GM23248 (cell line): Measurements from ENCODE around the gene NDUFB11.
"Not testable (repeated sequence)": the region's sequence is repeated elsewhere in the genome, so short reads cannot be mapped to it uniquely, and the experiment has no call there.

Experiments used
- EZH2 ChIP-seq: fragments of 200-600 bp; sonication (generic); IDR thresholded peaks from 2 replicates; pipeline ENCODE4 v1.6.1; 2018; ENCODE audit warnings: antibody characterized with exemption, mild to moderate bottlenecking; ENCODE audit not compliant: insufficient read depth, poor library complexity, severe bottlenecking
- EZH2phosphoT487 ChIP-seq: fragments of 200-600 bp; sonication (generic); IDR thresholded peaks from 2 replicates; pipeline ENCODE4 v1.6.1; 2018; ENCODE audit warnings: antibody characterized with exemption, moderate library complexity, mild to moderate bottlenecking, low read depth; ENCODE audit not compliant: insufficient read depth

GRCh38 chrX:47110936-47111615 lies 33.4 kb downstream of the NDUFB11 start:
- TF ChIP-seq EZH2phosphoT487, EZH2: not testable (repeated sequence)
